Naive thymus-derived CD4-positive, alpha-beta T cell (primary cell): ENCODE measurements around the gene KRT5. TPM values are rescaled to one million over a fixed set of nuclear protein-coding genes. Genes with fewer than 3 reads are reported as not detected.

ENCODE experiments used
- ATAC-seq: fragments of 150-1000 bp; cut with Tn5 transposase; 2 replicates; pipeline ENCODE4 v1.10.0; 2021; ENCODE audit warnings: mild to moderate bottlenecking, moderate library complexity
- CTCF ChIA-PET: fragments of 350-600 bp; sonication (Branson Sonifier 250); formaldehyde crosslinking; loops from one replicate; lab custom pipeline; 2021; ENCODE audit warnings: antibody characterized with exemption; lab: Charles Lee
- POLR2A ChIA-PET: fragments of 350-600 bp; sonication (Branson Sonifier 250); formaldehyde crosslinking; loops from one replicate; lab custom pipeline; 2021; ENCODE audit warnings: antibody characterized with exemption, inconsistent platforms; lab: Charles Lee
- DNase-seq, 9 donors: peaks; one replicate each; pipeline versions ENCODE4 v3.0.0 to v3.0.0-alpha.2; 2020 to 2022; ENCODE audit warnings: mixed read lengths in 1 of 9
- H3K27ac ChIP-seq: one replicate; pipeline ENCODE4 v1.7.0; 2013; ENCODE audit warnings: mild to moderate bottlenecking, low read depth, low read length, moderate library complexity
- H3K27me3 ChIP-seq, 2 donors: one replicate each; pipeline ENCODE4 v1.7.0; 2013; ENCODE audit warnings: low read length in 2 of 2, mild to moderate bottlenecking in 2 of 2, moderate library complexity in 2 of 2; ENCODE audit not compliant: control insufficient read depth in 2 of 2, insufficient read depth in 2 of 2
- H3K36me3 ChIP-seq, 3 experiments: 1 replicate in 2 of 3; 2 replicates in 1 of 3; pipeline ENCODE4 v1.7.0; 2013; ENCODE audit warnings: low read length in 3 of 3, mild to moderate bottlenecking in 3 of 3, moderate library complexity in 1 of 3; ENCODE audit not compliant: insufficient read depth in 3 of 3, control insufficient read depth in 2 of 3
- H3K4me1 ChIP-seq, 2 donors: one replicate each; pipeline ENCODE4 v1.7.0; 2013; ENCODE audit warnings: low read length in 2 of 2, mild to moderate bottlenecking in 2 of 2, moderate library complexity in 1 of 2; ENCODE audit not compliant: control insufficient read depth in 2 of 2, insufficient read depth in 2 of 2
- H3K4me3 ChIP-seq: 2 replicates; pipeline ENCODE4 v1.7.0; 2013; ENCODE audit warnings: mild to moderate bottlenecking, low read length
- H3K9me3 ChIP-seq, 3 experiments: 1 replicate in 2 of 3; 2 replicates in 1 of 3; pipeline ENCODE4 v1.7.0; 2013; ENCODE audit warnings: low read length in 3 of 3; ENCODE audit not compliant: control insufficient read depth in 2 of 3
- H3K27ac Mint-ChIP-seq, 9 donors: one replicate each; pipeline ENCODE4 v1.8.0; 2020 to 2022; ENCODE audit warnings: mixed read lengths in 9 of 9, mild to moderate bottlenecking in 8 of 9, moderate library complexity in 5 of 9, inconsistent platforms in 2 of 9
- H3K27me3 Mint-ChIP-seq, 5 donors: one replicate each; pipeline ENCODE4 v1.8.0; 2021 to 2022; ENCODE audit warnings: mixed read lengths in 5 of 5, mild to moderate bottlenecking in 1 of 5
- H3K36me3 Mint-ChIP-seq, 5 donors: one replicate each; pipeline ENCODE4 v1.8.0; 2020 to 2022; ENCODE audit warnings: mixed read lengths in 5 of 5, mild to moderate bottlenecking in 3 of 5, inconsistent platforms in 1 of 5
- H3K4me1 Mint-ChIP-seq, 7 donors: one replicate each; pipeline ENCODE4 v1.8.0; 2020 to 2022; ENCODE audit warnings: mixed read lengths in 7 of 7, mild to moderate bottlenecking in 3 of 7, inconsistent platforms in 1 of 7
- H3K4me3 Mint-ChIP-seq, 10 donors: one replicate each; pipeline ENCODE4 v1.8.0; 2020 to 2022; ENCODE audit warnings: mild to moderate bottlenecking in 10 of 10, mixed read lengths in 10 of 10, moderate library complexity in 6 of 10, inconsistent platforms in 2 of 10
- H3K9me3 Mint-ChIP-seq, 11 donors: one replicate each; pipeline ENCODE4 v1.8.0; 2020 to 2022; ENCODE audit warnings: mixed read lengths in 11 of 11, mild to moderate bottlenecking in 4 of 11, inconsistent platforms in 1 of 11, moderate library complexity in 1 of 11
- intact Hi-C, 2 donors: fragments of 100-400 bp; cut with micrococcal nuclease; formaldehyde crosslinking; loops; one replicate each; pipeline ENCODE4 v1.15.1; 2023
- polyA plus RNA-seq, 2 donors: library from polyadenylated mRNA; unstranded; fragments of 300-500 nt; fragmentation: Illumina TruSeq; gene quantifications; one replicate each; pipeline ENCODE4 v1.2.3, GENCODE V29; 2021
- total RNA-seq, 6 experiments: library from RNA in 5 of 6; stranded (reverse) in 5 of 6; gene quantifications; 1 replicate in 5 of 6; 2 replicates in 1 of 6; pipeline ENCODE4 v1.2.3 and lab custom pipeline; 2021 to 2026

The KRT5 gene
- total and polyA plus RNA-seq, 7 experiments from 2014 or later: 0.24 TPM; not detected in 6

DNA sequence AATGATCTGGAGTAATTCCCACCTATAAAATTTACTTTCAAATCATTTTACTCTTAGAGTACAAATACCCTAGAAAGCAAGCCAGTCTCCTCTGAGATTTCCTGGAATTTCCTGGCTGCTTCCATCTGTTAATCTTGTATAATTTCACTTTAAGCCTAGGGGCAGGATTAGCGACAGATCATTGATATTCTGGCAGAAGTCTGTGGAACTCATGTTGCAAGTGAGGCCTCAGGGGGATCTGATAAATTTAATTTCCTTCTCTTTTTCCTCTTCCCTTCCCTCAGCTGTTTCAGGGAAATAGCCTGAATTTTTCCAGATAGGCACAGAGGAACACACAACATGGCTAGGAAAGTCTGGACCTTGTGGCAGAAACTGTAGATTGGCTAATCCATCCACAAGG, 21.2 kb downstream of the KRT5 start:
- no peaks in the 10 kb centered on the region for H3K4me1 ChIP-seq
- H3K4me3 Mint-ChIP-seq: no peak overlapping the region
- DNase-seq: no peak
- no peaks in the 10 kb centered on the region for H3K36me3 Mint-ChIP-seq
- no peak overlapping the region for H3K27ac ChIP-seq
- ChIA-PET CTCF (no interaction called here), POLR2A (no interaction called here)
- no peaks in the 10 kb centered on the region for H3K9me3 ChIP-seq
- H3K4me3 ChIP-seq: no peak overlapping the region
- no peak for ATAC-seq
- H3K27me3 Mint-ChIP-seq: peaks cover 0 to 33% (median 19%) of the 10 kb centered on the region in 5 donors
- peaks cover 0 to 3% (median 0%) of the 10 kb centered on the region in 7 donors for H3K4me1 Mint-ChIP-seq
- H3K36me3 ChIP-seq: no peaks in the 10 kb centered on the region
- intact Hi-C loops: no loop called here
- peaks cover 0 to 5% (median 3%) of the 10 kb centered on the region in 11 donors for H3K9me3 Mint-ChIP-seq
- H3K27ac Mint-ChIP-seq: no peak overlapping the region
- H3K27me3 ChIP-seq: no peaks in the 10 kb centered on the region

DNA sequence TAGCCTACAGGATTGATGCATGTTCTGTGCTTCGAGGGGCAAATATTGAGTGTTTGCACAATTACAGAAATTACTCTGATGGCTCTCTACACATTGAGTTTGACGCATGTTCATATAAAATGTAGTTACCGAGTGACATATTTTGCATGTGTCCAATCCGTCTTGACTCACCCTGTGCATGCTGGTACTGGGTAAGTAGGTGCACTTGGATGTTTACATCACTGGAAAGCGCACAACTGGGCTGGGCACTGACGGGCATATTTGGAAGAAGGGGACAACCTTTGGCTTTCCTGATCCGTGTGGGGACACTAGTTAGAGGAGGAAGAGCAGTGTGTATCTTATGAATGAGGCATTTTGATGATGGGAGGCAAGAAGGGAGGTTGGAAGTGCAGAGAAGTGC, 22.2 kb downstream of the KRT5 start:
- H3K4me1 Mint-ChIP-seq: peaks cover 0 to 3% (median 0%) of the 10 kb centered on the region in 7 donors
- no peaks in the 10 kb centered on the region for H3K4me1 ChIP-seq
- no peaks in the 10 kb centered on the region for H3K36me3 ChIP-seq
- ATAC-seq (no peak), DNase-seq (no peak)
- no peak overlapping the region for H3K27ac Mint-ChIP-seq
- H3K9me3 ChIP-seq: no peaks in the 10 kb centered on the region
- no peaks in the 10 kb centered on the region for H3K36me3 Mint-ChIP-seq
- ChIA-PET POLR2A (no interaction called here), CTCF (no interaction called here)
- peaks cover 5 to 36% (median 25%) of the 10 kb centered on the region in 5 donors for H3K27me3 Mint-ChIP-seq
- no peaks in the 10 kb centered on the region for H3K27me3 ChIP-seq
- intact Hi-C loops: no loop called here
- no peak overlapping the region for H3K27ac ChIP-seq
- no peak overlapping the region for H3K4me3 ChIP-seq
- no peak overlapping the region for H3K4me3 Mint-ChIP-seq
- peaks cover 0 to 5% (median 3%) of the 10 kb centered on the region in 11 donors for H3K9me3 Mint-ChIP-seq

DNA sequence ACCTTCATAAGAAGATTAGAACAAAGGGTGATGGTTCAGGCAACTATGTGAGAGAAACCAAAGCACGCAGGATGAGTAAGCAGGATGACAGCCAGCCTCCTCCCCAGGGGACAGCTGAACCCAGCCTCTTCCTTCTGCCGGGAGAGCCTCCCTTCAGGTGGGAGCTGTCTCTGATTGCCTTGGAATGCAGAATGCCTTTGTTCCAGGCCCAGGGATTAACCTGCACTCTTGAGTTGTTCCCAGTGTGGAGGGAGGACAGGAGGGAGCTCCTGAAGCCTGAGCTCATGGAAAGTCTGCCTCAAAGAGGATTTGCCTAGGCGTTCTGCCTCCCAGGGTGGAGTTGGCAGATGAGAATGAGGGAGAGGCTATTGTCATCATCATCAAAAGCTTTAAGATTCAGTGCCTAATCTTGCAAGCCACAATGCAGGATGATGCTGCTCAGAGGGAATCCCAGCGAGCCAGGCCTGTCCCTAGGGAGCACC, 23.6 kb downstream of the KRT5 start:
- Histone ChIP-seq H3K4me3 (no peak overlapping the region), H3K27me3 (no peaks in the 10 kb centered on the region), H3K9me3 (no peaks in the 10 kb centered on the region), H3K36me3 (no peaks in the 10 kb centered on the region), H3K4me1 (no peaks in the 10 kb centered on the region), H3K27ac (no peak overlapping the region)
- CTCF ChIA-PET: interaction anchor here (0.6 kb wide), 1 partner anchor 374 kb away, joined by 4 read pairs; no protein-coding TSS in a partner anchor
- Mint-ChIP-seq H3K27ac (no peak overlapping the region), H3K4me1 (peaks cover 0 to 3% (median 0%) of the 10 kb centered on the region in 7 donors), H3K27me3 (peaks cover 12 to 35% (median 22%) of the 10 kb centered on the region in 5 donors), H3K9me3 (peaks cover 0 to 5% (median 3%) of the 10 kb centered on the region in 11 donors), H3K4me3 (no peak overlapping the region), H3K36me3 (no peaks in the 10 kb centered on the region)
- intact Hi-C loops: no loop called here
- no peak for ATAC-seq
- DNase-seq: no peak
- POLR2A ChIA-PET: no interaction called here

DNA sequence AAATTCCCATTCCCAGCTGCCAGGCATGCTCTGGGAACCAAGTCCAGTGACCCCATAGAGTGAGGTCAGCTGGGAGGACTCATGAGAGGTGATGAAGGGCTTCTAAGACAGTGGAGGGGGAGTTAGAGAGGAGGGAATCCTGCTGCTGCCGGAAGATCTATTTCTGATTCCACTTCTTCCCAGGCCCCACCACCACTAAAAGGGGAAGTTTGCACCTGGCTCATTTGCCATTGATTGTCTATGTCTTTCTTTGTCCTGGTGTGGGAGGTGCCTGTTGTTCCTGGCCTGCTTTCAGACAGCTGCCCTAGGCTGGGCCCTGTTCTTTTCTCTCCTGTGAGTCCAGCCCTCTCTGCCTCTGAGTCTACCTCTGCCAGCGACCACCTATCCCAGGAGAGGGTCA, 24.1 kb downstream of the KRT5 start:
- H3K4me3 Mint-ChIP-seq: no peak overlapping the region

DNA sequence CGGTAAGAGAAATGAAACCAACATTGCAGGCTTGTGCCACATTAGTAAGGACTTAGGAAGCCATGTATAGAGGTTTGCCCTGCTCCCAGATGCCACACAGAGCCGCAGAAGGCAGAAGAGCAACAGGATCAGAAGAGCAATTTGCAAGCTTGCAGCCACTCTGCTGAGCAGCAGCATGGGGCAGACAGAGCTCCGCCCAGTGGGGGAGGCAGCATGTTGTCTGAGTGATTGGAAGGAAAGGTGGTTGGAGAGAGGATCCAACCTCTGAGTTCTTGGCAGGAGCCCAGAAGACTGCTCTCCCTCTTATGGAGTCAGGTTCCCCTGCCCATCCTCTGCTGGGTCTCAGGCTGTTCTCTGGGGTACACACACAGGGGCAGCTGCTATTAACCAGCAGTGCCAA, 24.8 kb downstream of the KRT5 start:
- H3K4me1 Mint-ChIP-seq: peaks cover 0 to 3% (median 0%) of the 10 kb centered on the region in 7 donors
- Histone ChIP-seq H3K9me3 (no peaks in the 10 kb centered on the region), H3K4me3 (no peak overlapping the region), H3K4me1 (no peaks in the 10 kb centered on the region), H3K27ac (no peak overlapping the region), H3K36me3 (no peaks in the 10 kb centered on the region), H3K27me3 (no peaks in the 10 kb centered on the region)
- no peak for ATAC-seq
- no peaks in the 10 kb centered on the region for H3K36me3 Mint-ChIP-seq
- no peak for DNase-seq
- peaks cover 16 to 36% (median 23%) of the 10 kb centered on the region in 5 donors for H3K27me3 Mint-ChIP-seq
- POLR2A ChIA-PET: no interaction called here
- no peak overlapping the region for H3K27ac Mint-ChIP-seq
- CTCF ChIA-PET: interaction anchor here (1.5 kb wide), 1 partner anchor 385 kb away, joined by 3 read pairs; no protein-coding TSS in a partner anchor
- intact Hi-C loops: no loop called here
- peaks cover 0 to 3% (median 0%) of the 10 kb centered on the region in 11 donors for H3K9me3 Mint-ChIP-seq
- H3K4me3 Mint-ChIP-seq: no peak overlapping the region

More for the DNA sequence above, 24.1 kb downstream of the KRT5 start:
- ATAC-seq (no peak), DNase-seq (no peak)
- Mint-ChIP-seq H3K9me3 (peaks cover 0 to 5% (median 3%) of the 10 kb centered on the region in 11 donors), H3K4me1 (peaks cover 0 to 3% (median 0%) of the 10 kb centered on the region in 7 donors), H3K36me3 (no peaks in the 10 kb centered on the region), H3K27me3 (peaks cover 16 to 39% (median 23%) of the 10 kb centered on the region in 5 donors), H3K27ac (no peak overlapping the region)
- Histone ChIP-seq H3K4me1 (no peaks in the 10 kb centered on the region), H3K36me3 (no peaks in the 10 kb centered on the region), H3K27me3 (no peaks in the 10 kb centered on the region), H3K9me3 (no peaks in the 10 kb centered on the region), H3K4me3 (no peak overlapping the region), H3K27ac (no peak overlapping the region)
- ChIA-PET POLR2A (no interaction called here), CTCF (no interaction called here)
- intact Hi-C loops: no loop called here

DNA sequence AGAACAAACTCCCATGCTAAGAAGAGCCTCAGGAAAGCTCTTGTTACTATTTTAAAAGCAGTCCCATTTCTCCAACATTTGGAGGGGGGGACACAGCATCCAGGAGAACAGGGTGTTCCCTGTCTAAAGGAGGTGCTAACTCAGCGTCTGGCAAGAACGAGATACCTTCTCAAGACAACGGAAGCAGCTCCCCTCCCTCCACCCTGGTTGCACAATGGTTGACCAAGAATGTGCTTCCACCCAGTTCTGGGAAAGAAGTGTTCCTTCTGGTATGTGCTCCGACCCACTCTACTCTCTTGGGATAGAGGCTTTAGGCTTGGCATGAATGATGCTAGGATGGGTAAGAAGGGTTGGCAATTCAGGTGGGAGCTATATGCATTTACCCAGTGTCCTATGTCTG, 25.7 kb downstream of the KRT5 start:
- POLR2A ChIA-PET: no interaction called here
- peaks cover 18 to 36% (median 28%) of the 10 kb centered on the region in 5 donors for H3K27me3 Mint-ChIP-seq
- no peak overlapping the region for H3K27ac ChIP-seq
- intact Hi-C loops: no loop called here
- no peaks in the 10 kb centered on the region for H3K9me3 ChIP-seq
- CTCF ChIA-PET: interaction anchor here (1.5 kb wide), 1 partner anchor 386 kb away, joined by 3 read pairs; no protein-coding TSS in a partner anchor
- no peaks in the 10 kb centered on the region for H3K36me3 Mint-ChIP-seq
- H3K27me3 ChIP-seq: no peaks in the 10 kb centered on the region
- H3K27ac Mint-ChIP-seq: no peak overlapping the region
- H3K4me3 Mint-ChIP-seq: no peak overlapping the region
- DNase-seq (no peak), ATAC-seq (no peak)
- H3K4me1 Mint-ChIP-seq: peaks cover 0 to 3% (median 0%) of the 10 kb centered on the region in 7 donors
- H3K4me1 ChIP-seq: no peaks in the 10 kb centered on the region
- peaks cover 0 to 3% (median 0%) of the 10 kb centered on the region in 11 donors for H3K9me3 Mint-ChIP-seq
- no peaks in the 10 kb centered on the region for H3K36me3 ChIP-seq
- H3K4me3 ChIP-seq: no peak overlapping the region

DNA sequence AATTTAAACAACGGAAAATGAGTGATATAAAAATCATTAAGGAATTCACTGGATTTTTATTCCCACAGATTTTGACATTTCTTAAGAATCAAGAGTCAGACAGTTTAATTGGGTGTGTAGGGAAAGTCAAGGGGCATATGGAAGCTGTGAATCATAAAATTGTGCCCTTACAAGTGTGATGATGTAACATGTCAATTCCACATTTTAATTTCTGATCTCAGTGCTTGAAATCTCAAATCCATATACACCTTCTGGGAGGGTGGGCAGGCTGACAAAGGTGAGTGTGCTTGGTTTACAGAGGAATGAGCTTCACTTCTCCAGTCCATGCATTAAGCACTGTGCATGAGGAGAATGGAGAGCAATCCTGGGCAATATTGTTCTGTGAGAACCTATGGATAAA, 26.1 kb downstream of the KRT5 start:
- no peak overlapping the region for H3K27ac Mint-ChIP-seq
- CTCF ChIA-PET: no interaction called here
- H3K27me3 Mint-ChIP-seq: peaks cover 18 to 36% (median 29%) of the 10 kb centered on the region in 5 donors

More for the DNA sequence above, 26.1 kb downstream of the KRT5 start:
- no peaks in the 10 kb centered on the region for H3K9me3 ChIP-seq
- no peak for DNase-seq
- H3K4me3 Mint-ChIP-seq: no peak overlapping the region
- no peaks in the 10 kb centered on the region for H3K36me3 ChIP-seq
- no peaks in the 10 kb centered on the region for H3K27me3 ChIP-seq
- no peak for ATAC-seq
- no peak overlapping the region for H3K27ac ChIP-seq
- POLR2A ChIA-PET: no interaction called here
- intact Hi-C loops: no loop called here
- H3K4me3 ChIP-seq: no peak overlapping the region
- no peaks in the 10 kb centered on the region for H3K4me1 ChIP-seq
- H3K4me1 Mint-ChIP-seq: peaks cover 0 to 3% (median 0%) of the 10 kb centered on the region in 7 donors
- H3K9me3 Mint-ChIP-seq: peaks cover 0 to 3% (median 0%) of the 10 kb centered on the region in 11 donors
- H3K36me3 Mint-ChIP-seq: peaks cover 0 to under 1% (median 0%) of the 10 kb centered on the region in 5 donors
